SW480 (cell line): ENCODE measurements around the gene TRMT2A.
"Not testable (repeated sequence)": the region's sequence is repeated elsewhere in the genome, so short reads cannot be mapped to it uniquely, and the experiment has no call there.

Experiments
- DNase-seq: peaks from one replicate; pipeline ENCODE4 v3.0.0-alpha.2; 2016; ENCODE audit warnings: low spot score

The TRMT2A gene

GRCh38 chr22:20084547-20085413 lies 32.2 kb downstream of the TRMT2A start:
- DNase-seq: no peak

GRCh38 chr22:20083891-20084546 lies 33.0 kb downstream of the TRMT2A start:
- no peak for DNase-seq

GRCh38 chr22:20083157-20083890 lies 33.7 kb downstream of the TRMT2A start:
- DNase-seq: no peak

- peak; percentile 10 for DNase-seq
Observed at GRCh38 chr22:20080776-20081654, 36.0 kb downstream of the TRMT2A start.

GRCh38 chr22:20080445-20080775 lies 36.6 kb downstream of the TRMT2A start:
- DNase-seq: peak; percentile 11

- peak; percentile 93 for DNase-seq
Observed at GRCh38 chr22:20079745-20080444, 37.1 kb downstream of the TRMT2A start, which contains the start of gene DGCR8. Gene DGCR8 (plus strand): TSS chr22:20080241. CDS start chr22:20085964, 5,723 bp downstream.

- DNase-seq: no peak
Observed at GRCh38 chr22:20076627-20077172, 40.3 kb downstream of the TRMT2A start.

GRCh38 chr22:20071524-20071972 lies 45.5 kb downstream of the TRMT2A start:
- DNase-seq: no peak

GRCh38 chr22:20069331-20070042 lies 47.5 kb downstream of the TRMT2A start:
- DNase-seq: no peak

GRCh38 chr22:20068640-20069039 lies 48.4 kb downstream of the TRMT2A start:
- no peak for DNase-seq

- not testable (repeated sequence) for DNase-seq
Observed at GRCh38 chr22:20067384-20067682, 49.7 kb downstream of the TRMT2A start.

- no peak for DNase-seq
Observed at GRCh38 chr22:20066617-20067383, 50.2 kb downstream of the TRMT2A start.

GRCh38 chr22:20065896-20066616 lies 51.0 kb downstream of the TRMT2A start:
- DNase-seq: no peak

GRCh38 chr22:20064545-20065262 lies 52.3 kb downstream of the TRMT2A start:
- DNase-seq: no peak

GRCh38 chr22:20064140-20064480 lies 52.9 kb downstream of the TRMT2A start:
- no peak for DNase-seq

GRCh38 chr22:20063271-20064139 lies 53.5 kb downstream of the TRMT2A start:
- DNase-seq: no peak

- DNase-seq: peak; percentile 41
Observed at GRCh38 chr22:20062766-20063083, 54.3 kb downstream of the TRMT2A start.
